ENCODE data around the gene GNAS-AS1.

Gene GNAS-AS1

GRCh38 chr20:58851969-58852458 lies 1.3 kb upstream of the GNAS-AS1 start:
- TF ChIP-seq GABPA (IDR thresholded peaks at IDR 0.05; ENCODE audit: low read depth): no peak
- no peak for TF ChIP-seq SPI1 (IDR thresholded peaks at IDR 0.05; ENCODE audit: borderline replicate concordance, low read depth)
- TF ChIP-seq REST (IDR thresholded peaks at IDR 0.05; ENCODE audit: insufficient replicate concordance, low read depth): no peak
- TF ChIP-seq, protein P1, sequence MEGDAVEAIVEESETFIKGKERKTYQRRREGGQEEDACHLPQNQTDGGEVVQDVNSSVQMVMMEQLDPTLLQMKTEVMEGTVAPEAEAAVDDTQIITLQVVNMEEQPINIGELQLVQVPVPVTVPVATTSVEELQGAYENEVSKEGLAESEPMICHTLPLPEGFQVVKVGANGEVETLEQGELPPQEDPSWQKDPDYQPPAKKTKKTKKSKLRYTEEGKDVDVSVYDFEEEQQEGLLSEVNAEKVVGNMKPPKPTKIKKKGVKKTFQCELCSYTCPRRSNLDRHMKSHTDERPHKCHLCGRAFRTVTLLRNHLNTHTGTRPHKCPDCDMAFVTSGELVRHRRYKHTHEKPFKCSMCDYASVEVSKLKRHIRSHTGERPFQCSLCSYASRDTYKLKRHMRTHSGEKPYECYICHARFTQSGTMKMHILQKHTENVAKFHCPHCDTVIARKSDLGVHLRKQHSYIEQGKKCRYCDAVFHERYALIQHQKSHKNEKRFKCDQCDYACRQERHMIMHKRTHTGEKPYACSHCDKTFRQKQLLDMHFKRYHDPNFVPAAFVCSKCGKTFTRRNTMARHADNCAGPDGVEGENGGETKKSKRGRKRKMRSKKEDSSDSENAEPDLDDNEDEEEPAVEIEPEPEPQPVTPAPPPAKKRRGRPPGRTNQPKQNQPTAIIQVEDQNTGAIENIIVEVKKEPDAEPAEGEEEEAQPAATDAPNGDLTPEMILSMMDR (IDR thresholded peaks at IDR 0.05; ENCODE audit: insufficient read depth, low read length): no peak
- no peak for TF ChIP-seq POLR2AphosphoS5 (IDR thresholded peaks at IDR 0.05; ENCODE audit: low read depth)
- H3K4me3 ChIP-seq (replicated peaks; ENCODE audit: insufficient read depth, low read length): no peak overlapping the region
- no peak overlapping the region for H3K27ac ChIP-seq (replicated peaks)
- no peak for DNase-seq (ENCODE audit: low read depth in 1 of 2, low spot score in 1 of 2)
- peaks cover 31% of the 10 kb centered on the region for H3K27me3 ChIP-seq (ENCODE audit: insufficient read depth, poor library complexity, severe bottlenecking)

GRCh38 chr20:58851221-58851968 lies 693 bp upstream of the GNAS-AS1 start:
- H3K27ac ChIP-seq (replicated peaks): no peak overlapping the region
- peaks cover 30% of the 10 kb centered on the region for H3K27me3 ChIP-seq (ENCODE audit: insufficient read depth, poor library complexity, severe bottlenecking)
- H3K4me3 ChIP-seq (replicated peaks; ENCODE audit: insufficient read depth, low read length): no peak overlapping the region
- TF ChIP-seq SPI1 (IDR thresholded peaks at IDR 0.05; ENCODE audit: borderline replicate concordance, low read depth) (no peak), REST (IDR thresholded peaks at IDR 0.05; ENCODE audit: insufficient replicate concordance, low read depth) (no peak), POLR2AphosphoS5 (IDR thresholded peaks at IDR 0.05; ENCODE audit: low read depth) (no peak), GABPA (IDR thresholded peaks at IDR 0.05; ENCODE audit: low read depth) (no peak)
- TF ChIP-seq, protein P1 (IDR thresholded peaks at IDR 0.05; ENCODE audit: insufficient read depth, low read length): no peak
- no peak for DNase-seq (ENCODE audit: low read depth in 1 of 2, low spot score in 1 of 2)

GRCh38 chr20:58847463-58847862 lies 3.2 kb downstream of the GNAS-AS1 start:
- peak; percentile 12 to 65 for DNase-seq (ENCODE audit: low read depth in 1 of 2, low spot score in 1 of 2)
- Histone ChIP-seq H3K27me3 (ENCODE audit: insufficient read depth, poor library complexity, severe bottlenecking) (peaks cover 25% of the 10 kb centered on the region), H3K27ac (replicated peaks) (no peak overlapping the region), H3K4me3 (replicated peaks; ENCODE audit: insufficient read depth, low read length) (no peak overlapping the region)
- no peak for TF ChIP-seq REST (IDR thresholded peaks at IDR 0.05; ENCODE audit: insufficient replicate concordance, low read depth)
- TF ChIP-seq POLR2AphosphoS5 (IDR thresholded peaks at IDR 0.05; ENCODE audit: low read depth): no peak
- TF ChIP-seq, protein P1 (IDR thresholded peaks at IDR 0.05; ENCODE audit: insufficient read depth, low read length): no peak
- peak; percentile 88 for TF ChIP-seq SPI1 (IDR thresholded peaks at IDR 0.05; ENCODE audit: borderline replicate concordance, low read depth)
- no peak for TF ChIP-seq GABPA (IDR thresholded peaks at IDR 0.05; ENCODE audit: low read depth)
